HG02798 (cell line): ENCODE data around the gene PLA2G6.
"Not testable (repeated sequence)": the region's sequence is repeated elsewhere in the genome, so short reads cannot be mapped to it uniquely, and the experiment has no call there.

Source experiments
- ATAC-seq: cut with Tn5 transposase; IDR thresholded peaks from one replicate; pipeline ENCODE4 v1.9.1; 2021; ENCODE audit warnings: mild to moderate bottlenecking; ENCODE audit not compliant: unreplicated experiment, poor library complexity

PLA2G6 gene

GRCh38 chr22:38136607-38137006 lies 45.0 kb downstream of the PLA2G6 start:
- ATAC-seq, result no peak

GRCh38 chr22:38135133-38135706 lies 46.4 kb downstream of the PLA2G6 start:
- no peak for ATAC-seq

- no peak for ATAC-seq
These were observed 48.3 kb downstream of the PLA2G6 start for GRCh38 chr22:38133331-38133730.

GRCh38 chr22:38132794-38133193 lies 48.8 kb downstream of the PLA2G6 start:
- ATAC-seq, result no peak

- no peak for ATAC-seq
These were observed 49.5 kb downstream of the PLA2G6 start for GRCh38 chr22:38132136-38132535.

GRCh38 chr22:38131399-38131798 lies 50.2 kb downstream of the PLA2G6 start:
- no peak for ATAC-seq

GRCh38 chr22:38129856-38130255 lies 51.8 kb downstream of the PLA2G6 start:
- ATAC-seq, result no peak

- ATAC-seq, result no peak
These were observed 52.6 kb downstream of the PLA2G6 start for GRCh38 chr22:38129021-38129420.

GRCh38 chr22:38127869-38128268 lies 53.8 kb downstream of the PLA2G6 start:
- ATAC-seq, result no peak

GRCh38 chr22:38126928-38127668 lies 54.5 kb downstream of the PLA2G6 start:
- ATAC-seq, result no peak

- no peak for ATAC-seq
These were observed 55.9 kb downstream of the PLA2G6 start for GRCh38 chr22:38125751-38126201.

- no peak for ATAC-seq
These were observed 56.5 kb downstream of the PLA2G6 start for GRCh38 chr22:38125038-38125610.

- no peak for ATAC-seq
These were observed 57.2 kb downstream of the PLA2G6 start for GRCh38 chr22:38124236-38124974.

GRCh38 chr22:38122616-38123015 lies 59.0 kb downstream of the PLA2G6 start:
- ATAC-seq, result no peak

GRCh38 chr22:38120359-38121110 lies 61.1 kb downstream of the PLA2G6 start:
- ATAC-seq, result no peak

- not testable (repeated sequence) for ATAC-seq
These were observed 62.9 kb downstream of the PLA2G6 start for GRCh38 chr22:38118747-38119146.

- no peak for ATAC-seq
These were observed 63.4 kb downstream of the PLA2G6 start for GRCh38 chr22:38118182-38118581.

GRCh38 chr22:38117556-38117955 lies 64.1 kb downstream of the PLA2G6 start:
- not testable (repeated sequence) for ATAC-seq

GRCh38 chr22:38115423-38116205 lies 66.0 kb downstream of the PLA2G6 start:
- ATAC-seq, result no peak
